Esophagus (tissue), 2 donors: ENCODE results near the gene NSFL1C. TPM values are rescaled to one million over a fixed set of nuclear protein-coding genes. Genes with fewer than 3 reads are reported as not detected.

ENCODE experiments used
- H3K27ac ChIP-seq, 2 donors: one replicate each; pipeline ENCODE4 v1.5.1; 2013; ENCODE audit warnings: low read depth in 2 of 2, mild to moderate bottlenecking in 2 of 2, inconsistent platforms in 1 of 2, low read length in 1 of 2, moderate library complexity in 1 of 2
- H3K27me3 ChIP-seq, 2 donors: one replicate each; pipeline ENCODE4 v1.6.1; 2013; ENCODE audit warnings: low read length in 2 of 2, control low read depth in 1 of 2, mild to moderate bottlenecking in 1 of 2; ENCODE audit not compliant: insufficient read depth in 2 of 2, control insufficient read depth in 1 of 2
- H3K36me3 ChIP-seq, 2 donors: one replicate each; pipeline ENCODE4 v1.6.1; 2013; ENCODE audit warnings: low read length in 1 of 2; ENCODE audit not compliant: control insufficient read depth in 2 of 2, insufficient read depth in 2 of 2
- H3K4me1 ChIP-seq, 2 donors: one replicate each; pipeline ENCODE4 v1.6.1; 2013; ENCODE audit warnings: low read length in 1 of 2; ENCODE audit not compliant: control insufficient read depth in 2 of 2, insufficient read depth in 2 of 2
- H3K4me3 ChIP-seq, 2 donors: one replicate each; pipeline ENCODE4 v1.5.1; 2013; ENCODE audit warnings: low read length in 2 of 2, mild to moderate bottlenecking in 2 of 2, low read depth in 1 of 2, moderate library complexity in 1 of 2
- H3K9me3 ChIP-seq, 2 donors: one replicate each; pipeline ENCODE4 v1.6.1; 2013; ENCODE audit warnings: mild to moderate bottlenecking in 2 of 2, low read depth in 1 of 2, low read length in 1 of 2, moderate library complexity in 1 of 2; ENCODE audit not compliant: control insufficient read depth in 2 of 2, insufficient read depth in 1 of 2
- WGBS, 2 donors: extraction: QIAGEN DNeasy Blood & Tissue Kit; methylation state at CpG; one replicate each; pipeline ENCODE4 v1.1.7; 2013; 5-methylcytosine and 5-hydroxymethylcytosine counted together
- polyA plus RNA-seq, 2 donors: library from polyadenylated mRNA; stranded (reverse); fragments of 200-250 nt; gene quantifications; one replicate each; pipeline ENCODE4 v1.2.3, GENCODE V29; 2013
- donor health status: healthy with polysubstance abuse.
- donor health status: Bipolar disorder and iron deficiency.

Gene NSFL1C
- polyA plus RNA-seq, 2 donors = 44.4 to 69.4 TPM

- peaks cover 51 to 59% of the 10 kb centered on the region in 2 donors for H3K36me3 ChIP-seq
- H3K4me3 ChIP-seq = no peak overlapping the region
- WGBS, 2 donors = 91 to 94% methylated on average over 4 of the region's 4 CpGs
- H3K4me1 ChIP-seq = no peaks in the 10 kb centered on the region
- H3K27ac ChIP-seq = no peak overlapping the region
- no peaks in the 10 kb centered on the region for H3K27me3 ChIP-seq
- H3K9me3 ChIP-seq = peaks cover 0 to 6% of the 10 kb centered on the region in 2 donors
Measured at GRCh38 chr20:1448081-1448620, 18.5 kb downstream of the NSFL1C start.

GRCh38 chr20:1446536-1446935 is 20.1 kb downstream of the NSFL1C start:
- Histone ChIP-seq H3K4me1 (no peaks in the 10 kb centered on the region), H3K27me3 (no peaks in the 10 kb centered on the region), H3K36me3 (peaks cover 44 to 54% of the 10 kb centered on the region in 2 donors), H3K27ac (no peak overlapping the region), H3K4me3 (no peak overlapping the region), H3K9me3 (peaks cover 0 to 6% of the 10 kb centered on the region in 2 donors)
- WGBS, 2 donors = 100% methylated on average over 1 of the region's 1 CpG

GRCh38 chr20:1443085-1443484 is 23.6 kb downstream of the NSFL1C start:
- Histone ChIP-seq H3K4me3 (no peak overlapping the region), H3K9me3 (no peaks in the 10 kb centered on the region), H3K36me3 (peaks cover 33 to 40% of the 10 kb centered on the region in 2 donors), H3K4me1 (no peaks in the 10 kb centered on the region), H3K27ac (no peak overlapping the region), H3K27me3 (no peaks in the 10 kb centered on the region)
- 72 to 80% methylated on average over 5 of the region's 5 CpGs for WGBS, 2 donors

- Histone ChIP-seq H3K9me3 (no peaks in the 10 kb centered on the region), H3K4me1 (no peaks in the 10 kb centered on the region), H3K27ac (no peak overlapping the region), H3K27me3 (no peaks in the 10 kb centered on the region), H3K36me3 (peaks cover 29 to 38% of the 10 kb centered on the region in 2 donors), H3K4me3 (no peak overlapping the region)
- 89 to 92% methylated on average over 2 of the region's 2 CpGs for WGBS, 2 donors
Measured at GRCh38 chr20:1442304-1442703, 24.3 kb downstream of the NSFL1C start.

GRCh38 chr20:1441133-1441532 is 25.5 kb downstream of the NSFL1C start:
- Histone ChIP-seq H3K4me1 (no peaks in the 10 kb centered on the region), H3K27ac (no peak overlapping the region), H3K4me3 (no peak overlapping the region), H3K9me3 (no peaks in the 10 kb centered on the region), H3K27me3 (no peaks in the 10 kb centered on the region), H3K36me3 (peaks cover 29 to 35% of the 10 kb centered on the region in 2 donors)
- 71 to 74% methylated on average over 3 of the region's 3 CpGs for WGBS, 2 donors

- Histone ChIP-seq H3K4me3 (no peak overlapping the region), H3K4me1 (no peaks in the 10 kb centered on the region), H3K9me3 (no peaks in the 10 kb centered on the region), H3K27ac (peak overlapping the region in 1 of 2 donors; percentile 6), H3K36me3 (peaks cover 22 to 24% of the 10 kb centered on the region in 2 donors), H3K27me3 (no peaks in the 10 kb centered on the region)
- 73 to 75% methylated on average over 6 of the region's 6 CpGs for WGBS, 2 donors
Measured at GRCh38 chr20:1440024-1440423, 26.6 kb downstream of the NSFL1C start.

- 29 to 33% methylated on average over 1 of the region's 1 CpG for WGBS, 2 donors
- H3K4me1 ChIP-seq = no peaks in the 10 kb centered on the region
Measured at GRCh38 chr20:1438361-1438760, 28.3 kb downstream of the NSFL1C start.

GRCh38 chr20:1437235-1437904 is 29.3 kb downstream of the NSFL1C start:
- WGBS, 2 donors = 34 to 38% methylated on average over 5 of the region's 5 CpGs
- Histone ChIP-seq H3K27me3 (no peaks in the 10 kb centered on the region), H3K9me3 (no peaks in the 10 kb centered on the region), H3K4me3 (no peak overlapping the region), H3K27ac (no peak overlapping the region), H3K36me3 (peaks cover 2 to 8% of the 10 kb centered on the region in 2 donors), H3K4me1 (no peaks in the 10 kb centered on the region)

More at GRCh38 chr20:1438361-1438760, 28.3 kb downstream of the NSFL1C start:
- no peaks in the 10 kb centered on the region for H3K9me3 ChIP-seq
- no peak overlapping the region for H3K27ac ChIP-seq
- no peak overlapping the region for H3K4me3 ChIP-seq
- no peaks in the 10 kb centered on the region for H3K27me3 ChIP-seq
- peaks cover 8 to 16% of the 10 kb centered on the region in 2 donors for H3K36me3 ChIP-seq

- peaks cover 0 to 5% of the 10 kb centered on the region in 2 donors for H3K36me3 ChIP-seq
- 91% methylated on average over 8 of the region's 8 CpGs for WGBS, 2 donors
Measured at GRCh38 chr20:1436263-1436662, 30.4 kb downstream of the NSFL1C start.

GRCh38 chr20:1435337-1435699 is 31.3 kb downstream of the NSFL1C start:
- no peaks in the 10 kb centered on the region for H3K36me3 ChIP-seq
- H3K9me3 ChIP-seq = no peaks in the 10 kb centered on the region
- H3K4me1 ChIP-seq = no peaks in the 10 kb centered on the region
- no peaks in the 10 kb centered on the region for H3K27me3 ChIP-seq
- H3K4me3 ChIP-seq = no peak overlapping the region
- H3K27ac ChIP-seq = no peak overlapping the region

More at GRCh38 chr20:1436263-1436662, 30.4 kb downstream of the NSFL1C start:
- H3K4me1 ChIP-seq = no peaks in the 10 kb centered on the region
- no peak overlapping the region for H3K27ac ChIP-seq
- H3K27me3 ChIP-seq = no peaks in the 10 kb centered on the region
- H3K4me3 ChIP-seq = no peak overlapping the region
- H3K9me3 ChIP-seq = no peaks in the 10 kb centered on the region
